IMR-90 (cell line): Measurements from ENCODE around the gene PRDM13. TPM values are rescaled to one million over a fixed set of nuclear protein-coding genes. Genes with fewer than 3 reads are reported as not detected.

Experiments used
- ATAC-seq: fragments of 200-7000 bp; cut with Tn5 transposase; 2 replicates; pipeline ENCODE4 v1.9.1; 2020; ENCODE audit warnings: low read depth, mild to moderate bottlenecking, moderate library complexity
- BruUV-seq: library from RNA; stranded (reverse); fragments of 400-500 nt; replicated peaks from 2 replicates; lab custom pipeline; 2021; lab: Mats Ljungman, UMichigan
- CTCF ChIA-PET: fragments of 300-600 bp; formaldehyde crosslinking; extraction: SDS; loops from one replicate; lab custom pipeline; 2021; ENCODE audit warnings: antibody characterized with exemption; lab: Yijun Ruan, JAX
- POLR2A ChIA-PET: fragments of 300-600 bp; sonication (Branson Sonifier 250); formaldehyde crosslinking; loops from one replicate; lab custom pipeline; 2022; ENCODE audit warnings: antibody characterized with exemption; ENCODE audit not compliant: unreplicated experiment; lab: Charles Lee
- DNase-seq: peaks from one replicate; pipeline ENCODE4 v3.0.0; 2013
- H2AFZ ChIP-seq: replicated peaks from 2 replicates; pipeline ENCODE3; 2013; ENCODE audit warnings: low read length, mild to moderate bottlenecking; ENCODE audit not compliant: poor library complexity
- H2AK5ac ChIP-seq: 2 replicates; pipeline ENCODE4 v1.6.1; 2013; ENCODE audit warnings: low read depth, low read length, inconsistent platforms
- H2AK9ac ChIP-seq: replicated peaks from 2 replicates; pipeline ENCODE3; 2013; ENCODE audit warnings: mild to moderate bottlenecking, low read depth, low read length, moderate library complexity; ENCODE audit not compliant: poor library complexity
- H2BK120ac ChIP-seq: 2 replicates; pipeline ENCODE4 v1.6.1; 2013; ENCODE audit warnings: low read depth, low read length, inconsistent platforms
- H2BK15ac ChIP-seq: 3 replicates; pipeline ENCODE4 v1.6.1; 2013; ENCODE audit warnings: low read depth, low read length, inconsistent platforms
- H2BK20ac ChIP-seq: 2 replicates; pipeline ENCODE4 v1.6.1; 2013; ENCODE audit warnings: low read depth, mild to moderate bottlenecking, inconsistent platforms, low read length, moderate library complexity
- H2BK5ac ChIP-seq: 2 replicates; pipeline ENCODE4 v1.6.1; 2013; ENCODE audit warnings: mild to moderate bottlenecking, low read depth, low read length, inconsistent platforms; ENCODE audit not compliant: poor library complexity, severe bottlenecking
- H3K14ac ChIP-seq: replicated peaks from 2 replicates; pipeline ENCODE4 v1.6.1; 2013; ENCODE audit warnings: low read depth, low read length, inconsistent platforms
- H3K18ac ChIP-seq: 2 replicates; pipeline ENCODE4 v1.6.1; 2013; ENCODE audit warnings: low read depth, low read length, control low read depth
- H3K23ac ChIP-seq: 2 replicates; pipeline ENCODE4 v1.6.1; 2013; ENCODE audit warnings: low read depth, low read length, inconsistent platforms
- H3K27ac ChIP-seq: 2 replicates; pipeline ENCODE4 v1.5.1; 2013; ENCODE audit warnings: mild to moderate bottlenecking, control low read depth, low read length; ENCODE audit not compliant: insufficient read depth
- H3K27me3 ChIP-seq: 2 replicates; pipeline ENCODE4 v1.6.1; 2013; ENCODE audit warnings: low read length; ENCODE audit not compliant: control insufficient read depth, insufficient read depth
- H3K36me3 ChIP-seq: 2 replicates; pipeline ENCODE4 v1.6.1; 2013; ENCODE audit warnings: low read length, mixed read lengths; ENCODE audit not compliant: control insufficient read depth, insufficient read depth
- H3K4ac ChIP-seq: 2 replicates; pipeline ENCODE4 v1.6.1; 2013; ENCODE audit warnings: low read depth, low read length, inconsistent platforms
- H3K4me1 ChIP-seq: 2 replicates; pipeline ENCODE4 v1.6.1; 2013; ENCODE audit warnings: low read length, mixed read lengths; ENCODE audit not compliant: control insufficient read depth, insufficient read depth
- H3K4me2 ChIP-seq: 2 replicates; pipeline ENCODE4 v1.6.1; 2013; ENCODE audit warnings: low read depth, mild to moderate bottlenecking, control low read depth, low read length, moderate library complexity
- H3K4me3 ChIP-seq: 2 replicates; pipeline ENCODE4 v1.5.1; 2013; ENCODE audit warnings: low read depth, mild to moderate bottlenecking, control low read depth, low read length, moderate library complexity; ENCODE audit not compliant: insufficient read depth
- H3K56ac ChIP-seq: 2 replicates; pipeline ENCODE4 v1.6.1; 2013; ENCODE audit warnings: low read length, inconsistent platforms; ENCODE audit not compliant: insufficient read depth; ENCODE audit errors: extremely low read depth
- H3K79me1 ChIP-seq, 2 experiments: 2 replicates each; pipeline ENCODE4 v1.6.1; 2013; ENCODE audit warnings: low read length in 2 of 2, inconsistent platforms in 1 of 2, low read depth in 1 of 2
- H3K9ac ChIP-seq: 2 replicates; pipeline ENCODE4 v1.6.1; 2013; ENCODE audit warnings: low read depth, low read length, control low read depth
- H3K9me1 ChIP-seq: 2 replicates; pipeline ENCODE4 v1.6.1; 2013; ENCODE audit warnings: low read length, inconsistent platforms; ENCODE audit not compliant: insufficient read depth
- H3K9me3 ChIP-seq: 2 replicates; pipeline ENCODE4 v1.6.1; 2013; ENCODE audit warnings: low read length; ENCODE audit not compliant: control insufficient read depth, insufficient read depth
- H4K20me1 ChIP-seq: 2 replicates; pipeline ENCODE4 v1.6.1; 2013; ENCODE audit warnings: low read length, inconsistent platforms; ENCODE audit not compliant: insufficient read depth
- H4K5ac ChIP-seq: 2 replicates; pipeline ENCODE4 v1.6.1; 2013; ENCODE audit warnings: mild to moderate bottlenecking, low read depth, low read length, control low read depth
- H4K8ac ChIP-seq, 2 experiments: 2 replicates each; pipeline ENCODE4 v1.6.1; 2013; ENCODE audit warnings: low read depth in 2 of 2, low read length in 2 of 2, control low read depth in 1 of 2, inconsistent platforms in 1 of 2
- H4K91ac ChIP-seq: 2 replicates; pipeline ENCODE4 v1.6.1; 2013; ENCODE audit warnings: low read depth, low read length, inconsistent platforms; ENCODE audit not compliant: insufficient read depth
- BHLHE40 ChIP-seq: fragments of 150-350 bp; IDR thresholded peaks from 2 replicates; pipeline ENCODE4 v1.6.1; 2016; ENCODE audit warnings: mild to moderate bottlenecking, low read depth, low read length
- CEBPB ChIP-seq: IDR thresholded peaks from 2 replicates; pipeline ENCODE4 v1.6.1; 2012; ENCODE audit warnings: low read depth, low read length, improper control_type of control experiment
- CHD1 ChIP-seq: IDR thresholded peaks from 2 replicates; pipeline ENCODE4 v1.6.1; 2012; ENCODE audit warnings: low read depth, low read length, improper control_type of control experiment
- MAZ ChIP-seq: IDR thresholded peaks from 2 replicates; pipeline ENCODE4 v1.6.1; 2012; ENCODE audit warnings: low read depth, mild to moderate bottlenecking, low read length, improper control_type of control experiment, moderate library complexity, borderline replicate concordance
- MXI1 ChIP-seq: IDR thresholded peaks from 2 replicates; pipeline ENCODE4 v1.6.1; 2012; ENCODE audit warnings: low read depth, mild to moderate bottlenecking, low read length, moderate library complexity, borderline replicate concordance
- NFE2L2 ChIP-seq: fragments of 150-350 bp; IDR thresholded peaks from 2 replicates; pipeline ENCODE4 v1.6.1; 2016; ENCODE audit warnings: low read depth, mild to moderate bottlenecking, low read length
- RAD21 ChIP-seq: IDR thresholded peaks from 2 replicates; pipeline ENCODE4 v1.6.1; 2012; ENCODE audit warnings: low read length, improper control_type of control experiment
- RCOR1 ChIP-seq: IDR thresholded peaks from 2 replicates; pipeline ENCODE4 v1.6.1; 2012; ENCODE audit warnings: mild to moderate bottlenecking, low read length, improper control_type of control experiment; ENCODE audit not compliant: insufficient replicate concordance
- RFX5 ChIP-seq: IDR thresholded peaks from 2 replicates; pipeline ENCODE4 v1.8.0; 2012; ENCODE audit warnings: low read depth, mild to moderate bottlenecking, low read length, moderate library complexity
- SMC3 ChIP-seq: fragments of 150-350 bp; IDR thresholded peaks from 2 replicates; pipeline ENCODE4 v1.6.1; 2016; ENCODE audit warnings: low read depth, mild to moderate bottlenecking, antibody characterized with exemption, low read length, moderate library complexity
- WGBS, 2 experiments: methylation state at CpG; one replicate each; pipeline versions ENCODE4 v1.1.5 to v1.1.7; 2013; ENCODE audit warnings: missing lambda C conversion rate in 2 of 2; ENCODE audit not compliant: insufficient read length in 1 of 2; ENCODE audit errors: extremely low coverage in 2 of 2; 5-methylcytosine and 5-hydroxymethylcytosine counted together
- dilution Hi-C: fragments of 300-500 bp; cut with HindIII; formaldehyde crosslinking; loops from one replicate; pipeline ENCODE4 v1.14.3; 2018; ENCODE audit warnings: low sequenced_read_pairs; ENCODE audit not compliant: unreplicated experiment
- in situ Hi-C: fragments of 300-500 bp; cut with MboI; formaldehyde crosslinking; loops from 3 replicates; pipeline ENCODE4 v1.14.3; 2019; ENCODE audit warnings: low sequenced_read_pairs, inconsistent platforms, mixed read lengths
- intact Hi-C: fragments of 100-400 bp; cut with micrococcal nuclease; formaldehyde crosslinking; loops from 2 replicates; pipeline ENCODE4 v1.10.0; 2022
- polyA plus RNA-seq, 3 experiments: library from polyadenylated mRNA; depleted of rRNA; stranded (reverse); fragments of >200 nt; gene quantifications; 2 replicates each; pipeline ENCODE4 v1.2.3, GENCODE V29; 2012; ENCODE audit warnings: low replicate concordance in 1 of 3
- total RNA-seq: library from RNA; depleted of rRNA; stranded (reverse); fragments of >200 nt; gene quantifications from 2 replicates; pipeline ENCODE4 v1.2.3, GENCODE V29; 2012
- TF ChIP-seq, protein P1 (sequence below): fragments of 150-350 bp; IDR thresholded peaks from 2 replicates; pipeline ENCODE4 v1.6.1; 2017; ENCODE audit warnings: mild to moderate bottlenecking, antibody characterized with exemption, low read length, low read depth
- TF ChIP-seq, protein P2 (sequence below): fragments of 150-350 bp; IDR thresholded peaks from 2 replicates; pipeline ENCODE4 v1.6.1; 2016; ENCODE audit warnings: low read depth, mild to moderate bottlenecking, low read length, moderate library complexity, borderline replicate concordance
- TF ChIP-seq, protein P3 (sequence below): conservative IDR thresholded peaks from 2 replicates; pipeline ENCODE4 v1.5.1; 2012; ENCODE audit warnings: mild to moderate bottlenecking, low read depth, low read length, improper control_type of control experiment

PRDM13 gene
- total and polyA plus RNA-seq, 2 of the 4 experiments (the other 2 are of a cell fraction), result not detected

- no peak overlapping the region for H3K9ac ChIP-seq
- no peak overlapping the region for H2AFZ ChIP-seq
- H4K20me1 ChIP-seq, result no peaks in the 10 kb centered on the region
- ATAC-seq (no peak), DNase-seq (no peak)
- H2BK20ac ChIP-seq, result no peak overlapping the region
- ChIA-PET CTCF (no interaction called here), POLR2A (no interaction called here)
- H2AK5ac ChIP-seq, result no peak overlapping the region
- no peak overlapping the region for H4K5ac ChIP-seq
- dilution Hi-C loops (no loop called here), intact Hi-C loops (no loop called here), in situ Hi-C loops (no loop called here)
- no peak overlapping the region for H4K8ac ChIP-seq
- H3K4me1 ChIP-seq, result no peaks in the 10 kb centered on the region
- no peak overlapping the region for H3K18ac ChIP-seq
- no peak overlapping the region for H2BK120ac ChIP-seq
- H4K91ac ChIP-seq, result no peak overlapping the region
- H2BK5ac ChIP-seq, result no peak overlapping the region
- BruUV-seq, result no TSS peak
- H3K4me2 ChIP-seq, result no peak overlapping the region
- H3K9me1 ChIP-seq, result no peaks in the 10 kb centered on the region
- no peak overlapping the region for H3K27ac ChIP-seq
- H3K23ac ChIP-seq, result no peak overlapping the region
- no peak overlapping the region for H3K14ac ChIP-seq
- no peak for TF ChIP-seq RAD21
- TF ChIP-seq, protein P1, sequence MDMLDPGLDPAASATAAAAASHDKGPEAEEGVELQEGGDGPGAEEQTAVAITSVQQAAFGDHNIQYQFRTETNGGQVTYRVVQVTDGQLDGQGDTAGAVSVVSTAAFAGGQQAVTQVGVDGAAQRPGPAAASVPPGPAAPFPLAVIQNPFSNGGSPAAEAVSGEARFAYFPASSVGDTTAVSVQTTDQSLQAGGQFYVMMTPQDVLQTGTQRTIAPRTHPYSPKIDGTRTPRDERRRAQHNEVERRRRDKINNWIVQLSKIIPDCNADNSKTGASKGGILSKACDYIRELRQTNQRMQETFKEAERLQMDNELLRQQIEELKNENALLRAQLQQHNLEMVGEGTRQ, result no peak
- TF ChIP-seq SMC3, result no peak
- no peak for TF ChIP-seq BHLHE40
- no peak for TF ChIP-seq RCOR1
- TF ChIP-seq MXI1, result no peak
- TF ChIP-seq NFE2L2, result no peak
- TF ChIP-seq CHD1, result no peak
- TF ChIP-seq MAZ, result no peak
- TF ChIP-seq CEBPB, result no peak
- TF ChIP-seq, protein P2, sequence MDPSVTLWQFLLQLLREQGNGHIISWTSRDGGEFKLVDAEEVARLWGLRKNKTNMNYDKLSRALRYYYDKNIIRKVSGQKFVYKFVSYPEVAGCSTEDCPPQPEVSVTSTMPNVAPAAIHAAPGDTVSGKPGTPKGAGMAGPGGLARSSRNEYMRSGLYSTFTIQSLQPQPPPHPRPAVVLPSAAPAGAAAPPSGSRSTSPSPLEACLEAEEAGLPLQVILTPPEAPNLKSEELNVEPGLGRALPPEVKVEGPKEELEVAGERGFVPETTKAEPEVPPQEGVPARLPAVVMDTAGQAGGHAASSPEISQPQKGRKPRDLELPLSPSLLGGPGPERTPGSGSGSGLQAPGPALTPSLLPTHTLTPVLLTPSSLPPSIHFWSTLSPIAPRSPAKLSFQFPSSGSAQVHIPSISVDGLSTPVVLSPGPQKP, result no peak
- TF ChIP-seq, protein P3, sequence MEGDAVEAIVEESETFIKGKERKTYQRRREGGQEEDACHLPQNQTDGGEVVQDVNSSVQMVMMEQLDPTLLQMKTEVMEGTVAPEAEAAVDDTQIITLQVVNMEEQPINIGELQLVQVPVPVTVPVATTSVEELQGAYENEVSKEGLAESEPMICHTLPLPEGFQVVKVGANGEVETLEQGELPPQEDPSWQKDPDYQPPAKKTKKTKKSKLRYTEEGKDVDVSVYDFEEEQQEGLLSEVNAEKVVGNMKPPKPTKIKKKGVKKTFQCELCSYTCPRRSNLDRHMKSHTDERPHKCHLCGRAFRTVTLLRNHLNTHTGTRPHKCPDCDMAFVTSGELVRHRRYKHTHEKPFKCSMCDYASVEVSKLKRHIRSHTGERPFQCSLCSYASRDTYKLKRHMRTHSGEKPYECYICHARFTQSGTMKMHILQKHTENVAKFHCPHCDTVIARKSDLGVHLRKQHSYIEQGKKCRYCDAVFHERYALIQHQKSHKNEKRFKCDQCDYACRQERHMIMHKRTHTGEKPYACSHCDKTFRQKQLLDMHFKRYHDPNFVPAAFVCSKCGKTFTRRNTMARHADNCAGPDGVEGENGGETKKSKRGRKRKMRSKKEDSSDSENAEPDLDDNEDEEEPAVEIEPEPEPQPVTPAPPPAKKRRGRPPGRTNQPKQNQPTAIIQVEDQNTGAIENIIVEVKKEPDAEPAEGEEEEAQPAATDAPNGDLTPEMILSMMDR, result no peak
- TF ChIP-seq RFX5, result no peak
- H2AK9ac ChIP-seq, result no peak overlapping the region
- no peak overlapping the region for H3K4me3 ChIP-seq
- H3K56ac ChIP-seq, result no peak overlapping the region
- H3K9me3 ChIP-seq, result no peaks in the 10 kb centered on the region
- WGBS, 2 experiments, result 18% methylated on average over 2 of the region's 2 CpGs; no CpG with 5 or more reads in 1 of the 2 experiments
- no peaks in the 10 kb centered on the region for H3K36me3 ChIP-seq
- H2BK15ac ChIP-seq, result no peak overlapping the region
- no peaks in the 10 kb centered on the region for H3K27me3 ChIP-seq
- no peak overlapping the region for H3K4ac ChIP-seq
- H3K79me1 ChIP-seq, result no peaks in the 10 kb centered on the region
These were observed 34.6 kb downstream of the PRDM13 start for GRCh38 chr6:99641270-99641669.
